B cell (primary cell): ENCODE data around the gene SIGLEC6.

Source experiments
- CTCF ChIP-seq: fragments of 200-600 bp; IDR thresholded peaks from one replicate; pipeline ENCODE4 v1.8.0; 2022; ENCODE audit warnings: antibody characterized with exemption, mild to moderate bottlenecking
- EZH2 ChIP-seq: IDR thresholded peaks from 2 replicates; pipeline ENCODE4 v1.6.1; 2012; ENCODE audit warnings: borderline replicate concordance, low read depth, mild to moderate bottlenecking, moderate library complexity, low read length; ENCODE audit not compliant: insufficient read depth, poor library complexity, severe bottlenecking

- TF ChIP-seq CTCF: no peak
- no peak for TF ChIP-seq EZH2
Observed at GRCh38 chr19:51576850-51577249, 45.4 kb upstream of the SIGLEC6 start.
